H9 (cell line): ENCODE measurements around the gene GAK. TPM values are rescaled to one million over a fixed set of nuclear protein-coding genes. Genes with fewer than 3 reads are reported as not detected.

Source experiments
- DNase-seq: peaks from one replicate; pipeline ENCODE4 v3.0.0-alpha.2; 2017
- H2AFZ ChIP-seq: one replicate; pipeline ENCODE4 v1.6.1; 2013; ENCODE audit warnings: mild to moderate bottlenecking, low read length, control low read depth, moderate library complexity
- H2AK5ac ChIP-seq: 2 replicates; pipeline ENCODE4 v1.6.1; 2013; ENCODE audit warnings: low read length, control low read depth, mixed read lengths; ENCODE audit not compliant: insufficient read length
- H2BK120ac ChIP-seq: one replicate; pipeline ENCODE4 v1.6.1; 2013; ENCODE audit warnings: low read depth, mild to moderate bottlenecking, low read length, control low read depth, inconsistent platforms; ENCODE audit not compliant: poor library complexity, severe bottlenecking
- H2BK12ac ChIP-seq: 2 replicates; pipeline ENCODE4 v1.6.1; 2013; ENCODE audit warnings: low read length, control low read depth, mixed read lengths, low read depth; ENCODE audit not compliant: insufficient read length
- H2BK15ac ChIP-seq: 2 replicates; pipeline ENCODE4 v1.6.1; 2013; ENCODE audit warnings: low read depth, low read length, control low read depth
- H2BK20ac ChIP-seq: one replicate; pipeline ENCODE4 v1.6.1; 2013; ENCODE audit warnings: low read depth, mild to moderate bottlenecking, low read length, control low read depth, inconsistent platforms; ENCODE audit not compliant: poor library complexity, severe bottlenecking
- H2BK5ac ChIP-seq: 2 replicates; pipeline ENCODE4 v1.6.1; 2013; ENCODE audit warnings: low read length, control low read depth, mixed read lengths; ENCODE audit not compliant: insufficient read length
- H3K14ac ChIP-seq: 2 replicates; pipeline ENCODE4 v1.6.1; 2013; ENCODE audit warnings: low read length, control low read depth; ENCODE audit not compliant: insufficient read depth
- H3K18ac ChIP-seq: 2 replicates; pipeline ENCODE4 v1.6.1; 2013; ENCODE audit warnings: low read depth, mild to moderate bottlenecking, mixed read lengths, low read length, control low read depth; ENCODE audit not compliant: insufficient read length
- H3K23ac ChIP-seq: 2 replicates; pipeline ENCODE4 v1.6.1; 2013; ENCODE audit warnings: low read length, control low read depth, mixed read lengths, low read depth; ENCODE audit not compliant: insufficient read length
- H3K23me2 ChIP-seq: 2 replicates; pipeline ENCODE4 v1.6.1; 2013; ENCODE audit warnings: low read depth, mild to moderate bottlenecking, mixed read lengths, low read length, control low read depth; ENCODE audit not compliant: insufficient read length, poor library complexity, severe bottlenecking
- H3K27ac ChIP-seq: 2 replicates; pipeline ENCODE4 v1.5.1; 2013; ENCODE audit warnings: low read length, control low read depth, mixed read lengths, low read depth; ENCODE audit not compliant: insufficient read length
- H3K27me3 ChIP-seq: 2 replicates; pipeline ENCODE4 v1.6.1; 2013; ENCODE audit warnings: low read length, control low read depth, inconsistent platforms; ENCODE audit not compliant: insufficient read depth
- H3K4ac ChIP-seq: 2 replicates; pipeline ENCODE4 v1.6.1; 2013; ENCODE audit warnings: low read depth, mild to moderate bottlenecking, control low read depth, inconsistent platforms, low read length, moderate library complexity
- H3K4me1 ChIP-seq: 2 replicates; pipeline ENCODE4 v1.6.1; 2013; ENCODE audit warnings: low read length, control low read depth, inconsistent platforms; ENCODE audit not compliant: insufficient read depth
- H3K4me2 ChIP-seq: 2 replicates; pipeline ENCODE4 v1.6.1; 2013; ENCODE audit warnings: low read length, control low read depth, mixed read lengths; ENCODE audit not compliant: insufficient read length, insufficient read depth
- H3K56ac ChIP-seq: 2 replicates; pipeline ENCODE4 v1.6.1; 2013; ENCODE audit warnings: low read depth, mild to moderate bottlenecking, mixed read lengths, low read length, control low read depth; ENCODE audit not compliant: insufficient read length
- H3K79me1 ChIP-seq: 2 replicates; pipeline ENCODE4 v1.6.1; 2013; ENCODE audit warnings: low read depth, mild to moderate bottlenecking, moderate library complexity, low read length, control low read depth, inconsistent platforms; ENCODE audit not compliant: insufficient read depth, poor library complexity, severe bottlenecking
- H3K79me2 ChIP-seq: 2 replicates; pipeline ENCODE4 v1.6.1; 2013; ENCODE audit warnings: low read length, control low read depth, inconsistent platforms; ENCODE audit not compliant: insufficient read depth
- H3K9ac ChIP-seq: 2 replicates; pipeline ENCODE4 v1.6.1; 2013; ENCODE audit warnings: low read length, control low read depth, mixed read lengths; ENCODE audit not compliant: insufficient read length; ENCODE audit errors: extremely low read depth
- H3K9me3 ChIP-seq: one replicate; pipeline ENCODE4 v1.6.1; 2013; ENCODE audit warnings: low read depth, low read length, inconsistent platforms; ENCODE audit not compliant: control insufficient read depth
- H3T11ph ChIP-seq: one replicate; pipeline ENCODE4 v1.6.1; 2013; ENCODE audit warnings: mild to moderate bottlenecking, low read length, control low read depth, inconsistent platforms
- H4K20me1 ChIP-seq: one replicate; pipeline ENCODE4 v1.6.1; 2013; ENCODE audit not compliant: control insufficient read depth, insufficient read length, insufficient read depth
- H4K5ac ChIP-seq: 2 replicates; pipeline ENCODE4 v1.6.1; 2013; ENCODE audit warnings: low read depth, mild to moderate bottlenecking, mixed read lengths, low read length, control low read depth; ENCODE audit not compliant: insufficient read length
- H4K8ac ChIP-seq: replicated peaks from 2 replicates; pipeline ENCODE4 v1.6.1; 2013; ENCODE audit warnings: low read length, control low read depth, mixed read lengths, low read depth; ENCODE audit not compliant: insufficient read length
- H4K91ac ChIP-seq: 2 replicates; pipeline ENCODE4 v1.6.1; 2013; ENCODE audit warnings: low read depth, mild to moderate bottlenecking, moderate library complexity, mixed read lengths, low read length, control low read depth; ENCODE audit not compliant: insufficient read length
- H3K27ac Mint-ChIP-seq, 3 experiments: 2 replicates in 2 of 3; 3 replicates in 1 of 3; pipeline ENCODE4 v1.8.0; 2020 to 2021; ENCODE audit warnings: mixed read lengths in 3 of 3, mild to moderate bottlenecking in 1 of 3, moderate library complexity in 1 of 3
- H3K27me3 Mint-ChIP-seq: 2 replicates; pipeline ENCODE4 v1.8.0; 2021; ENCODE audit warnings: low read depth, mild to moderate bottlenecking, moderate library complexity, mixed read lengths
- H3K36me3 Mint-ChIP-seq, 3 experiments: 2 replicates in 2 of 3; 3 replicates in 1 of 3; pipeline ENCODE4 v1.8.0; 2020 to 2021; ENCODE audit warnings: low read depth in 3 of 3, mixed read lengths in 3 of 3; ENCODE audit not compliant: insufficient read depth in 1 of 3
- H3K4me1 Mint-ChIP-seq, 2 experiments: 2 replicates each; pipeline ENCODE4 v1.8.0; 2020; ENCODE audit warnings: mixed read lengths in 2 of 2
- H3K4me3 Mint-ChIP-seq, 2 experiments: 2 replicates in 1 of 2; 3 replicates in 1 of 2; pipeline ENCODE4 v1.8.0; 2020 to 2021; ENCODE audit warnings: mild to moderate bottlenecking in 2 of 2, mixed read lengths in 2 of 2, moderate library complexity in 1 of 2
- H3K9me3 Mint-ChIP-seq, 2 experiments: 2 replicates in 1 of 2; 3 replicates in 1 of 2; pipeline ENCODE4 v1.8.0; 2020; ENCODE audit warnings: mild to moderate bottlenecking in 2 of 2, mixed read lengths in 2 of 2, moderate library complexity in 1 of 2
- CTCF ChIP-seq: fragments of 200-600 bp; sonication (generic); conservative IDR thresholded peaks from 3 replicates; pipeline ENCODE4 v1.8.0; 2021; ENCODE audit warnings: antibody characterized with exemption, mild to moderate bottlenecking
- WGBS: extraction: QIAGEN DNeasy Blood & Tissue Kit; methylation state at CpG from one replicate; pipeline ENCODE4 v1.1.7; 2013; ENCODE audit warnings: missing lambda C conversion rate, low lambda C conversion rate, mixed read lengths; ENCODE audit not compliant: insufficient read length; ENCODE audit errors: extremely low coverage; 5-methylcytosine and 5-hydroxymethylcytosine counted together
- total RNA-seq: library from RNA; stranded (reverse); gene quantifications from 2 replicates; pipeline ENCODE4 v1.2.1, GENCODE V29; 2021

The GAK gene
- total RNA-seq, 1 experiment from 2014 or later, result 80.7 TPM

DNA sequence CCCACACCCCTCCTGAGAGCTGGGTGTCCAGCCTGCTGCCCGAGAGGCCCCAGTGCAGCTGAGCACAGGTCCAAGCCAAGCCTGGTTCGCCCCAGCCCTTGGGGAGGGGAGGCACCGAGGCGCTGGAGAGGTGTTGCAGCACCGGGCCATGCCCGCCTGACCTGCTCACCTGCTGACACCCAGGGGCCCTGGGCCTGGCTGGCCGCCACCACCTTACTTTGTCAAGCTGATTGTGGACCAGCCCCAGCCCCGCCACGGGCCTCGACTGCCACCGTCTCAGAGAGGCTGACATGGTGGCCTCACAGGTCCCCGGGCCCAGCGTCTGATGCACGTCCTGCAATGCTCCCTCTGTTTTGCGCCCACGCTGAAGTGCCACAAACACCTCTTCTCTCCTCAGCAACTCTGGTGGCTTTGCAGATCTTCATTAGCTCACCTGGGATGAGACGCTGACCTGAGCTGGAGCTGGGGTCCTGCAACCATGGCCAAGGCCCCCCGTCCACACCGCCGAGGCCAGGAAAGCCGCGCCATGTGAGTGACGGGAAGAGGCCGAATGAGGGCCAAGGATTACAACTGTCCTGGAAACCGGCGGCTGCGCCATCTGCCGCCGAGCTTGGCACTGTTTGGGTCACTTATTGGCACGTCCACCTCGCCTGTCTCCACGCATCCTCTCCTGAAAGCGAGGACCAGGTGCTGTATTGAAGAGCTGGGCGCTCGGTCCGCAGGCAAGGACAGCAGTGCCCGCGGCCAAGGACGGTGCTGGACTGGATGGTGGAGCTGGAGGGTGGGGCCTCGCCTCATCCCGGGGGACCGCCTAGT lies 113.8 kb downstream of the GAK start:
- Histone ChIP-seq H3K79me1 (no peaks in the 10 kb centered on the region), H3T11ph (no peak overlapping the region), H3K9ac (no peak overlapping the region), H3K27me3 (peaks cover 31% of the 10 kb centered on the region), H3K23ac (no peak overlapping the region), H3K9me3 (no peaks in the 10 kb centered on the region), H2BK15ac (no peak overlapping the region), H3K4me2 (no peak overlapping the region), H3K79me2 (no peaks in the 10 kb centered on the region), H2AFZ (no peak overlapping the region), H4K5ac (no peak overlapping the region), H4K20me1 (no peaks in the 10 kb centered on the region), H3K14ac (no peak overlapping the region; the same call in 1 of the 2 replicates), H2BK12ac (no peak overlapping the region), H2BK20ac (no peak overlapping the region), H3K18ac (no peak overlapping the region), H3K4ac (no peak overlapping the region), H2AK5ac (no peak overlapping the region), H3K23me2 (no peaks in the 10 kb centered on the region), H2BK5ac (no peak overlapping the region), H3K56ac (no peak overlapping the region), H2BK120ac (no peak overlapping the region), H3K4me1 (no peaks in the 10 kb centered on the region), H4K8ac (no peak overlapping the region), H4K91ac (no peak overlapping the region), H3K27ac (no peak overlapping the region)
- no peak overlapping the region for H3K4me3 Mint-ChIP-seq
- H3K9me3 Mint-ChIP-seq, result peaks cover 0 to under 1% of the 10 kb centered on the region in 2 experiments; a peak in 1 of 5 replicates
- H3K4me1 Mint-ChIP-seq, result no peaks in the 10 kb centered on the region
- no peak for TF ChIP-seq CTCF
- no peaks in the 10 kb centered on the region for H3K36me3 Mint-ChIP-seq
- no CpG with 5 or more reads among the region's 42 CpGs for WGBS
- DNase-seq, result no peak
- no peak overlapping the region for H3K27ac Mint-ChIP-seq
- H3K27me3 Mint-ChIP-seq, result peaks cover 100% of the 10 kb centered on the region
